Medulla oblongata (tissue), 1 donor: ENCODE results near the gene CHST8.

Experiments
- DNase-seq: peaks from one replicate; pipeline ENCODE4 v3.0.0-alpha.2; 2015; ENCODE audit errors: extremely low spot score

Gene CHST8

DNA sequence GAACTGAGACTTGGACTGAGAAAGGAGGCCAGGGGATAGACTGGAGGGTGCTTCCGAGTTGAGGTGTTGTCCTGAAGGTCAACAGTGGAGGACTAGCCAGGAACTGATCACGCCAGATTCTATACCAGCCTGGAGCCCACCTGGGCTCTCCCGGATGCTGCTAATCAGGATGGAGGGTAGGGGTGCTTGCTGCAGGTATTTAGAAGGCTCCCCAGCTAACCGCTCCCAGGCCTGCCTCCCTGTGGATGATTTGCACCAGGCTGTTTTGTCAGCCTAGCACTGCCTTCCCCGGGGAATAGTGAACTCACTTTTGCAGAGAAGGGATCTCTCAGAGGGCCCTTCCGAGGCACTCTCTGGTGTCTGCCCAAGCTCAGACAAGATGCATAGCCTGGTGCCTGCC, 114.4 kb downstream of the CHST8 start:
- no peak for DNase-seq

DNA sequence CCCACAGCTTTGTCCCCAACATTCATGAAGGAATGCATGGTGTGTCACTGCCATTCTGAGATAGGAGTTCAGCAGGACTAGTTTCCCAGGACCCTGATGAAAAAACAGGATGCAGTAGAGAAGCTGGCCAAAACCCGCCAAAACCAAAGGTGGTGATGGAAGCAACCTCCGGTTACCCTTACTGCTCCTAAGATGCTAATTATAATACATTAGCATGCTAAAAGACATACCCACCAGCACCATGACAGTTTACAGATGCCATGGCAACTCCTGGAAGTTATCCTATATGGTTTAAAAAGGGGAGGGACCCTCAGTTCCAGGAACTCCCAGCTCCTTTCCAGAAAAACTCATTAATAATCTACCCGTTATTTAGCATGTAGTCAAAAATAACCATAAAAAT, 115.0 kb downstream of the CHST8 start:
- DNase-seq = no peak

DNA sequence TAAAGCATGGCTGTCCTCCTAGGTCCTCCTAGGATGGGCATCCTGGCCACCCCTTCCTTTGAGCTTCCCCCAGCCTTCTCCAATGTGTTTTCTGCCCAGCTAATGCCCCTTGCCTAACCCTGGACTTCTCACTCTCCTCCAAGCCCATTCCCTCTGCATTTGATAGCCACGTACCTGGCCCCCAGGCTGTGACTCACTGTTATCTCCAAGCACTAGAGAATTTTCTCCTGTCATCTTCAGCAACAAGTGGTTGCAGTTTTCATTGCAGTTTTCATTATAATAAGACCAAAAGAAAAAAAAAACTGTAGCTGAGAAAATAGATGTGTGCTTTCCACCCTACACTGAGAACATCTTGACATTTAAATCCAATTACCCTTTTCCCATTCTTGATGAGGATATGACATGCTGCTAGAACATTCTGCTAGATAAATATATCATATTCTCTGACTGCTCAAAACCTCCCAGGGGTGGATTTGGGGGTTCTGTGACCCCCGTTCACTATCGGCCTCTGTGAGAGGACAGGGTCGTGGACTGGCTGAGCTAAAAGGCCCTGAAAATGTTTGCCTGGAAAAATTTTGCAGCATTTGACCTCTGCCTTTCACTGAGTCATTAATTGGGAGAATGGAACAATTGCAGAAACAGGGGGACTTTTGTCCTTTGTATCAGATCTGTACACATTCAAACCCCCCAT, 116.1 kb downstream of the CHST8 start:
- DNase-seq = no peak

DNA sequence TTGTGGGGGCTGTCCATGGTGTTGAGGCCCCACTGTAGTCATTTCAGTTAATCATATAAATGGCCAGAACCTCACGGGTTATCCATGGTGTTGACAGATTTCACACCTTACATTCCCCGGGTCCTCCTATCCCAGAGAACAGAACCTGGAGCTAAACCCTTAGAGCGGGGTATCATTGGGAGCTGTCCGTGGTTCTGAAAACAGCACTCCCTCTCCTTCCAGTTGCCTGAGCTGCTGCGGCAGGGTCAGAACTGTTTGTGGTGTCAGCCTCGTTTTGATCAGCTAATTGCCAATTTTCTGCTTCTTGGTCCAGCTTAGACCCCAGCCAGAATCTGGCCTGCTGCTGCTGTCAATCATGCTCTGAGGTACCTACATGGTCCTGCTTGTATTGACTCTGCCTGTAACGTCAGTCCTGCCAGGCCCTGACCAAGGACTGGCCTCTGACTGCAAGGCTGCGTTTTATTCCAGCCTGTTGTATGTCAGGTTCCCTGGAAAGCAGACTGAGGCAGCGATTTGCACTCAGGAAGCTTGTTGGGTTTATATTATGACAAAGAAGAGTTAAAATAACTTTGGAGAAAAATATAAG, 119.2 kb downstream of the CHST8 start:
- DNase-seq = peak; percentile 55

DNA sequence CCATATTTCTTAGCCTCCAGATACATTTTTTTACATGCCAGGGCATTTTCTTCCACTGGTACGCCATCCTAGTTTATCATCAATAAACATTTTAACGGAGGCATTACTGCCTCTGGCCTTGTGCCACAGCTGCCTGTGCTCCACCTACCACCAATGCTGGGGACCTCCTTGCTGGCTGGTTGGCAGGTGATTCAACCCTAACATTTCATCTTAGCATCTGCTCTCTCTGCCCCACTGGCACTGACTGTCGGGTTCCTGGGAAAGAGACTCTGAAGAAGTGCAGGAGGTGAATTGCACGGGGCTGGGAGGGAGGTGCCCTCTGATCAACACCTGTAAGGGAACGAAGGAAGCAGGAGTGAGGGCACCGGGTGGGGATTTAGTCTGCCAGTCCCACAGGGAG, 123.5 kb downstream of the CHST8 start:
- DNase-seq = no peak

DNA sequence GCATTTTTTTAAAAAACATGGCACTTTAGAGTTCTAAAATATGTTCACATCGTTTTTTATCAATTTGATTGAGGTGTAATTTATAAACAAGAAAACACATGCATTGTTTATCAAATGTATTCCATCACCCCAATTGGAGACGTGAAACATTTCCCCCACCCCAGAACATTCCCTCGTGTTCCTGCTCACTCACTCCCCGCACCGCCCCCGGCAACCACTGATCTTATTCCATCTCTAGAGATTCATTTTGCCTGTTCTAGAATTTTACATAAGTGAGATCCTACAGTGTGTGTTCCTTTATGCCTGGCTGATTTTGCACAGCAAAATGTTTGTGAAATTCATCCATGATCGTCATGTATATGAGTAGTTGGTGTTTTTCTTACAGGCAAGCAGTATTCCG, 124.4 kb downstream of the CHST8 start:
- DNase-seq = no peak

DNA sequence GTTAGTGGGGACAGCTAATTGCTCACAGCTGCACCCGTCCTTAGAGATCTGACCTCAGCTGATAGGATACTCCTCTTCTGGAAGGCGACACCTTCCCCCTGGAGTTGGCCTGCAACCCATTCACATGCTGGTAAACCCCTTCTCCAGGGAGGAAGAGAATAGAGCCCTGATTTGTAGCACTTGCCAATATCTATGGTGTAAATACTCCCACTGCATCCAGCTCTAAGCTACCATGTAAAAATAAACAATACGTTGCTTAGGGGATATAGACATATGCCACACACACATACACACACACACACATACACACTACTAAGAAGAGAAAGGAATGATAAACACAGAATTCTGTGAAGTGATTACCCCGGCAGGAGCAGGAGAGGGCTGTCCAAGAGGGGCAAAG, 125.5 kb downstream of the CHST8 start:
- no peak for DNase-seq

DNA sequence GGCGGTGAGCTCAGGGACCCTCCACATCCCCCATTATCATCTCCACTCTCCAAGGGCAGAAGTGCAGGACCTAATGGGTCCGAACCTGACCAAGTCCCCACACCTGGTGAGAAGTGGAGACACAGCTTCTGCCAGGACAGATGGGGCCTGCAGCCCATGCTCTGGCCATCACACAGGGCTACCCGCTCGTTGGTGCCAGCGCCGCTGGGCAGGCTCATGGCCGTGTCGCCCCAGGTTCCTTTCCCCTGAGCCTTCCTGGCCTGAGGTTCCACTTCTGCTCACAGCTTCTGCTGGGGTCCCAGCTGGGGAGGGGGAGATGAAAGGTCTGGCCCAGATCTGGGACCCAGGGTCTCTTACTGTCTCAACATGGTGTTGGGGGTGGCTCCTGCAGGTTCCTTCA, 126.5 kb downstream of the CHST8 start:
- DNase-seq = no peak

DNA sequence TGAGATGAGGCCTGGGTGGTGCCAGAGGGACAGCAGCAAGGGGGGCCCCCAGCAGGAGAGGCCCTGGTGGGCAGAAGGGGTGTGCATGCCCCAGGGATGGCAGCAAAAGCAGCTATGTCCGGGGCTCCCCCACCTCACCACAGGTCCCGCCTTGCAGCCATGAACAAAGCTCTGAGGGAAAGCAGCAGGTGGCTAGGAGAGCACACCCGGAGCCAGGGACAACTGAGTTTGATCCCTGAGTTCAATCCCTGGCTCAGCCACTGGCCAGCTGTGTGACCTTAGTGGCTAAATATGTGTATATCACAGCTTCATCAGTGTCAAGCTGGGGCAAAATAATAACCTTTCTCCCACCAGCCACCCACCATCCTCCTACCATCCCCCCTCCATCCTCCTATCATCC, 127.3 kb downstream of the CHST8 start:
- no peak for DNase-seq

DNA sequence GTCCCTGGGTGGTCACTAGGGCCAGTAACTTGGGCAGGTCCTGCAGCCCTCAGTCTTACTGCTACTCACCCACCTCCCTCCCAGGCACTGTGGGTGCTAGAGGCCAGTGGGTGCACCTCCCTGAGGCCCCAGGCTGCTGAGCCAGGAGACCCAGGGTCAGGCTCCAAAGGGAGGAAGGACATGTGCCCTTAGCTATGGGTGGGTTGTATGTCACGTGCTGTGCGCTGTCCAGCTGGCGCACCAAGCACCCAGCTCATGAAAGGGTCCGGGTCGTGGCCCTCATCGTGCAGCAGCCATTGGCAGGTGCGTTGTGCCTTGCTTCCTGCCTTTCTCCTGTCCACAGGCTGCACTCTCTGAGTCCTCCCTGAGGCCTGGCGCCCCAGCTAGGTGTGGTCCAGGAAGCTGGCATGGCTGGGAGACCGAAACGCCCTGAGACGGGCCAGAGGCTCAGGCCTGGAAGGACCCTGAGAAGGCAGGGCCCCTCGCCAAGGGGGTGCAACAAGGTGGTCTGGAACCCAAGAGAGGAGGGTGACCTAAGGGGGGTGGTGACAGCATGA, 127.9 kb downstream of the CHST8 start:
- no peak for DNase-seq

DNA sequence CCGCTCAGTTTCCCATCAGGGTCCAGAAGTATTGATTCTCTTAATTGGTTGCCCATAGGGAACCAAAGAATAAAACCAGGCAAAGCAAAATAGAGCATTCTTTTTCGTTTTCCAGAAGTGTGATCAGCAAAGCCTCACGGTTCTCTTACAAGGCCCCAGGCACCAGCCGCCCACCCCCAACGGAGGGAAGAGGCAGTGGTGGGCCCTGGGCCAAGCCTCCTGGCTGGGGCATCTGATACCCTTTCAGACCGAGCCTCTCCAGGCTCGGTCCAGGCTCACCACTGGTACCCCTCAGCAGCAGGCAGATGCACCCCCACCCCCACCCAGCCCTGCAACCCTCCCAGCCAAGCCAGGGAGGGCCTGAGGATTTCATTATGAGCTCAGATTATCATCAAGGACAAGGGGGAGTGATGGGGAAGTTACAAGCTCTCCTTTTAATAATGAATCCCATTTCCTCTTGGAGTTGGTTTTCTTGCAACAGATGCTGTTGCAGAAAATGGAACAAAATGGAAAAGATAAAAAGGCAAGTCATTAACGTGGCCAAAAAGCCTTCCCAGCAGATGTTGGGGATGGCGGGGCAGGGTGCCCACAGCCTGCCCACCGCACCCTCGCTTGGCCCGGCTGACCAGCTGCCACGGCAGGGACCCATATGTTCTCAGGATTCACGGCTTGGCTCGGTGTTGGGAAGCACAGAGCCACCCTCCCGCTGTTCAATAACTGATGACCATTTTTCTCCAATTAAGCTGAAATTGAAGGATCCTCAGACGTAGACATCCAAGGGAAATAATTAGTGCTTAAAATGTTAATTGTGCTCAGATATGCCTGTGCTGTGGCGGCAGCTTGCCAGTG, 129.1 kb downstream of the CHST8 start:
- DNase-seq = no peak

DNA sequence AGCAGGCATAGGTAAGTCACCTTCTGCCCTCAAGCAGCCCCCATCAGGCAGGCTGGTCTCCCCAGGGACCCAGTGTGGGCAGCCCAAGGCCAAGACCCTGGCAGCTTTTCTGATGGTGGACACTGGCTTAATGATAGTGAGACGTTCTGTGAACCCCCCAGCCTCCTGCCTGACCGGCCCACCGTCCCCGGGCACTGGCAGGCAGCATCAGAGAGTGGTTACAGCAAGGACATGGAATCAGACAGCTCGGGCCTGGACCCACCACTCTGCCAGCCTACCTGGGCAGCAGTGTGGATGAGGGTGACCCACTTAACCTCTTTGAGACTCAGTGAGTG, 129.7 kb downstream of the CHST8 start:
- no peak for DNase-seq

DNA sequence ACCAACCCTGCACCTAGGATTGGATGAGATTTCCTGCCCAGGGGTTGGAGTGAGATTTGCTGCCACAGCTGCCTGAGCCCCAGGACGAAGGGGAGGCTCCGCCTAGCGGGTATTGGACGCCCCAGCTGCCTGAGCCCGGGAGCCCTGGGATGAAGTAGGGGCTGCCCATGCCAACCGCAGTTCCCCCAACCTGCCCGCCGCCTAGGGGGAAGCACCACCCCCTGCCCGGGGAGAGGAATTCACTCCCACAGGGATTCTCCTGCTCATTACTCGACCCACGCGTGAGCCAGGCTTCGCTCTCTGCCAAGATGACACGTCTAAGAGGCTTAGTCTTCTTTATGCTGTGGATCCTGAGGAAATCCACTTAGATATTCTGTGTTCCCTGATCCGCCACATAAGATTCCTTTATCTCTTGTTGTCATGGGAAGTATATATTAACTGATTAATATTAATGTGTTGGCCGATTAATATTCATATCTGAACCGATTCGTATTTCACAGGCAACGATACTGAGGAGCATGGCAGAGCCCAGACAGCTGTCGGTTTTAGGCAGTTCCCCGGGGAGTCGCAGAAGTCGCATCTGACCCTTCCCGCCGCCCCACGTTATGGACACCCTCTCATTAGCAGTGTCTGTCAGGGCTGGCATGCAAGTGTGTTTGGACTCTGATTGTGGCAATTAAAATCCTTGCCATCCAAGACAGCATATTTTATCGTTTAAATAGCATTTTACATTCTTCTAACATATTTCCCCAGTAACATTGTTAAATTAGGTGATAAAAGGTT, 130.5 kb downstream of the CHST8 start:
- no peak for DNase-seq

DNA sequence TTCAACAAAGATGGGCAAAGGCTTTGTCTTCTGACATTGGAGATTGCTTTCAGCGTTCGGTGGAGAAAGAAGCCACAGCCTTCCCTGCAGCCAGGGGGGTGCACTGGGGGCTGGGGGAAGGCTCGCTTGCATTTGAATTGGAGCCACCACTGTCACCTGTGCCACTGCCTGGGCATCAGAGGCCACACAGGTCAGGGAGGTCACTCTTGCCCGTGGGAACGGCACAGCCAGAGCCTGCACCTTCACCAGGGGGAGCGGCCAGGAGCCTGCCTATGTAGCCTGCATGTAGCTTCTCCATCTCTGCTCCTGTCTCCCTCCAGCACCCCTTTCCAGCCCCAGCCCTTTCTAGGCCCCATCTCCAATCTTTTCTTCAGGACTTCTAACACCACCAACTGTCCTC, 131.2 kb downstream of the CHST8 start:
- DNase-seq = no peak

DNA sequence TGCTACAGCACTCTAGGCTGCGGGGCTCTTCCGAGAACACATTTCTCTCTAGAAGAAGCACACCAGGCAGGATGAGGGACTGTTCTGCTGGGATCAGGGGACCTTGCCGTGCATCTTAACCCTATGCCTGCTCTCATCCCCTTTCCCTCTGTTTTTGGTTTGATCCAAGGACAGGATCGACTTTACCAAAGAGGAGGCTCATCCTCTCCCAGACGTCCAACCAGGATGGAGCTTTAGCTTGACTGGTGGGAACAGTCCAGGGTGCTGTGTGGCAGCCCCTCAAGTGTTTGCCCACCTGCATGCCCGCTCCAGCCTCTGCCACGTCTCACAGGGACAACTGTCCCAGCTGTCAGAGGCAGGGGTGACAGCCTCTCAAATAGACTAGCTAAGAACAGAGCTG, 132.6 kb downstream of the CHST8 start:
- no peak for DNase-seq

DNA sequence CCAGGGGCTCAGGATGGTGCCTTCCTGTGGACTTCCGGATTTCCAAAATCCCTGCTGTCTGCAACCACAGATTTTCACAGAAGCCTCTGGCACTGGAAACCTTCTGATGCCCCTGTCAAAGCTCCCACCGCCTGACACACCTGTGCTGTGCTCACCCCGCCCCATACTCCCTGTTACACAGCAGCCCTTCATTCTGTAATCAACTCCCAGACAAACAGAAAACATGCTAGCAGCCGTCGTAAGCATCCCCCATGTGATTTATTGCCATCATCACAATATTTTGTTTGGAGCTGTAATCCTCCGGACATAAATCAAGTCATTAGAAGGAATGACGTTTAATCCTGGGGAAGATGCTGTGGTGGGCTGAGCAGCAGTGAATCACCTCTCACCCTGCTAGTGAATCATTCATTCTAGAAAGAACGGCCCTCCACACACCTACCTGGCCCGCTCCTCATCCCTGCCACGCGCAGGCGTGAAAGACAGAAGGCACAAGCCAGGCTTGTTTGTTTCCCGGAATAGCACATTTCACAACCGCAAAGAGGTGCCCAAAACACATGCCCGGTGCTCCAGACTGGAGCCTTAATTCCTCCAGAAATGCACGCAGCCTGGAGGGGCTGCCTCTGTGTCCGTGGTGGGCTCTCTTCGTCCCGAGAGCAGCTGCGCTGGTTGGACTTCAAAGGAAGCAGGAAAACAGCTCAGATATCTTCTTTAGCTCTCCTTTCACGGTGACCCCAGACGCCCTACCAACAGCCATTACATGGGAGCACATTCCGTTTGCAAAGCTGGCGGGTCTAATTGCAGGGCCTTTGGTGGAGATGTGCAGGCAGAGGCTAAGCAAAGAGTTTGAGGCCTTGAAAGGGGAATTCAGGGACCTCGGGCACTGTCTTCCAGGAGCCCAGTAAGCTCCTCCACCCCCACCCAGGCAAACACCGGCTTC, 133.6 kb downstream of the CHST8 start:
- no peak for DNase-seq

DNA sequence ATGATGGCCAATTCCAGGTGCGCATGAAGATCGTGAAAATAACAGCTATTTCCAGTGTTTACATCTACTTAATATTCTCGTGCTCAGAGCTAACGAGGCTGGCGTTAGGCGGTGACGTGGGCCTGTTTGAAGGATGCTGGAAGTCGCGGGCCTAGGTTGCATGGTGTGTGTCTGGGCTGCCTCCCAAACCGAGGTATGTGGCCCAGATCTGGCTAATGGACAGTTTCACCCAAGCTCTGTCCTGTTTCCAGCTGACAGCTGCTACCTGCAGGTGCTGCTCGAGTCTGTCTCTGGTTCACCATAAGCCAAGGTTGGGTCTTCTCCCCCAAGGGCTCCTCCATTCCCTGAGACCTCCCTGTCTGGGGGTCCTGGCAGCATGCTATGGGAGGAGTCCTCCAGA, 134.4 kb downstream of the CHST8 start:
- DNase-seq = no peak

DNA sequence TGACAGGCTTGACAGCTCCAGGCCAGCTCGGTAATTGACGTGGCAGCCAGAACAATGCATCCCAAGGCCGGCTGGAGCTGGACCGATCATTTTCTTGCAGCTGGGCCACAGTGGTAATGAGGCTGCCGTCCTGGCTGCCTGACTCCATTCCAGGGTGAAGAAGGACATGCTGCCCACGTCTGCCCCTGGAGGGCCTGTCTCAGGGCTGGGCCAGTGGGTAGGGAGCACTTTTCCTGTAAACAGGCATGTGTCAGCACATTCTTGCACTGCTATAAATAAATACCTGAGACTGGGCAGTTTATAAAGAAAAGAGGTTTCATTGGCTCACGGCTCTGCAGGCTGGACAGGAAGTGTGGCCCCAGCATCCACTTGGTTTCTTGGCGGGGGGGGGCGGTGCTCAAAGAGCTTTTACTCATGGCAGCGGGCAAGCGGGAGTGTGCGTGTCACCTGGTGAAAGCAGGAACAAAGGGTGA, 136.8 kb downstream of the CHST8 start:
- DNase-seq = peak; percentile 38

DNA sequence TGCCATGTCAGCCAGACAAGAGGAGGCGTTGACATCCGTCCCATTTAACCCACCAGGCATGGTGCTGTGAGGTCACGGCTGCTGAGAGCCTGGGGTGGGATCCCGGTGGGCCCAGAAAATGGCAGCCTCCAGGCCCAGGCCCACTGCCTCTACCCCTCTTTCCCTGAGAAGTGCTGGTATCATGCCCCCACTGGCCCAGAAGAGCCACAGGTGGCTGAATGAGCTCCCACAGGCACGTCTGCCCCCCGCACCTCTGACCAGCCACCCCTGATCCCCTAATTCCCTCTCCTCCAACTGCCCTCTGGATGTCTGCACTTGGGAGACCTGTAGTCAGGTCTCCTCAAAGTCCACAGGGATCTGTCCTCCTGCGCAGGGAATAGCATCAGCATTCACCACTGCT, 137.6 kb downstream of the CHST8 start:
- no peak for DNase-seq

DNA sequence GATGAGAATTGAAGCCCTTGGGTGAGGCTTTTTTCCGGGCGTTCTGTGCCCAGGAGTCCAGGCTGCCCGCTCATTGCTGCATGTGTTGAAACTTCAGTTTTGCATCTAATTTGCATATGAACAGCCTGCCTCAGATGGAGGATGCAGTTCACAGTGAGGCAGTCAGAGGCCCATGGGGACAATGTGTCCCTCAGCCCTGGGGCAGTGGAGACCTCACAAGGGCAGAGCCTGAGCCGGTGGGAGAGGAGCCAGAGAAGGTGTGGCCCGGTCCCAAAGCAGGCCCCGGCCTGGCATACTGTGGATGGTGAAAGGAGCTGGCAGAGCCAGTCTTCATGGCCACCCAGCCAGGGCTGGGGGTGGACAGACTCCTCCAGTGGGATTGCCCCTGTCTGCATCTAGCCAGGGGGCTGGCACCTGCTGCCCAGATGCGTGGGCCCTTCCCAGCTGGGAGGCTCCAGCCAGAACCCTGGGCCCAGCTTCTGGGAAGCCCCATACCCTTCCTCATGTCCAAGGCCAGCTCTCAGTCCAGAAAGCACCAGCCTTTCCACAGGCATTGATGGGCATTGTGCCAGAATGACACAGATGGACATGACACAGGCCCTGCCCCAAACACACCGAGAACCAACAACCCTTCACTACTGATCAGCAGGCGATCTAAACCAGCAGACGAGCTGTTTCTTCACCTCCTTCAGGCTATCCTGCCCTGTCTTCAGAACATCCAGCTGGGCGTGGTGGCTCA, 142.0 kb downstream of the CHST8 start:
- peak; percentile 30 for DNase-seq
